IPS-18c (cell line): ENCODE measurements around the gene GPR87.

Experiments
- H3K4me3 ChIP-seq: 2 replicates; pipeline ENCODE4 v1.7.0; 2013; ENCODE audit warnings: low read depth, mild to moderate bottlenecking, low read length, moderate library complexity; ENCODE audit not compliant: insufficient read depth
- H3K9me3 ChIP-seq: one replicate; pipeline ENCODE4 v1.6.1; 2013; ENCODE audit warnings: mild to moderate bottlenecking, low read length, moderate library complexity; ENCODE audit not compliant: control insufficient read depth, insufficient read depth

Gene GPR87

DNA sequence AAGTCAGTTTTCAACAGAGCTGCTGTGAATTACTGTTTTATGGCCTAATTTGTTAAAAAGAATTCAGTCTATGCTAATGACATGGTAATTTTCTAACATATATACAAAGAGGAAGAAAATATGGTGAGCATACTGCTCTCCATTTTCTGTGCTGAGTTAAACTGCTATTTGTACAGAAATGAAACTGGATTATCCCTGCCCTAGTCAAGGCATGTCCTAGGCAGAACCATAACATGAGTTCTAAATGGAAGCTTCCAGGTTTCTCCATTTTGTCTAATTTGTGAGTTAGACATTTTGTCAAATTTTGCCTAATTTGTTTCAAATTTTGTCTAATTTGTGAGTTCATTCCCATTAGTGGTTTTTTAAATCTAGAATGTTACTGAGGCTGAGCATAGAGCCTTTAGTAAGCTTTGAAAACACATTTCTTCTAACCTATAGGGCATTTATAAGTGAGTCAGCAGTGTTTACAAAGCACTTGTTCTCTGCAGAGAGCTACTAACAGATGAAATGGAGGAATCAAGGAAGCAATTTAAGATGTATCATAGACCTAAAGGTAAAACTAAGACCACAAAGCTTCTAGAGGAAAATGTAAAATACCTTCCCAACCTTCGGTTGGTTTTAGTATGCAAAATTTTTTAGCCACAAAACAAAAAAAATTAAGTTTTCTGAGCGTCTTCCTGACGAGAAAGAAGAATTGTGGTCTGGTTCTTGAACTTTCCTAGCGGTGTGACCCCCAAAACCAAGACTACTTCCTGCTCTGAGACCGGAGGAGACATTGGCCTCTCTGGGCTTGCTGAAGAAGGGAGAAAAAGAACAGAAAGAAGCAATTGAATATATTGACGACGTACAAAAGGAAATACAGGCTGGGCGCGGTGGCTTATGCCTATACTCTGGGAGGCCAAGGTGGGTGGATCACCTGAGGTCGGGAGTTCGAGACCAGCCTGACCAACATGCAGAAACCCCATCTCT is 48.1 kb downstream of the GPR87 start:
- no peak overlapping the region for H3K4me3 ChIP-seq
- no peaks in the 10 kb centered on the region for H3K9me3 ChIP-seq

DNA sequence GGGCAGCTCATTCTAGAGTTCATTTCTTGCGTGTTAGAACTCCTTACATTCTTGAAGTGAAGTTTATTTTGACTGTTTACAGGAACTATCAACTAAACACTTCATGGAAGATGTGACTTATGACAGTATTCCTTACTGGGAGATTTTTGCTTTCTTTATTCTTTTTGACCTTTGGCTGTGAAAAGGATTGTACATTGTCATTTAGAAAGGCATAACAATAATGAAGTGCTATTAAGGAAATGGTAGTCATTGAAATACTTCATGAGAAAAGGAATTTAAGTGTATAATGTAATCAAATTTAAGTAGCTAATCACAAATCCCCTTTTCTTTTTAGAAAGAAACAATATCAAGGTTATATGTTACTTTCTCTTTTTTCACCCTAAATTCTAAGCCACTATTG is 49.6 kb downstream of the GPR87 start:
- Histone ChIP-seq H3K9me3 (no peaks in the 10 kb centered on the region), H3K4me3 (no peak overlapping the region)

GRCh38 chr3:151265866-151266265 is 50.8 kb downstream of the GPR87 start:
- Histone ChIP-seq H3K4me3 (no peak overlapping the region), H3K9me3 (no peaks in the 10 kb centered on the region)

GRCh38 chr3:151265166-151265565 is 51.5 kb downstream of the GPR87 start:
- no peak overlapping the region for H3K4me3 ChIP-seq

DNA sequence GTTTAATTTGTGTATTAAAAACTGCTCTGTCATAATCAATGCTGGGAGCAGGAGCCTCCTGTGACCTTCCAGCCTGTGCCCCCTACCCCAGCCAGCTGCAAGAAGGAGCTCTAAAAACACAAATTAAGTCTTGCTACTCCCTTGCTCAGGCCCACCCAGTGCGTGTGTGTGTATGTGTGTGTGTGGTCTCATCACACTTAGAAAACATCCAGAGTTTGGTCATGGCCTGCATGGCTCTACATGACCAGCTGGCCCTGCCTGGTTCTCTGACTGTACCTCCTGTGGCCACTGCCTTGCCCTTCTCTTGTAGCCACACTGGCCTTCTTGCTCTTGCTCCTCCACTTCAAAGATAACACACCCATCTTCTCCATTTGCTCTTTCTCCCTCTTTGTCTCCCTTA is 52.0 kb downstream of the GPR87 start:
- no peak overlapping the region for H3K4me3 ChIP-seq
- H3K9me3 ChIP-seq = no peaks in the 10 kb centered on the region

More at GRCh38 chr3:151265166-151265565, 51.5 kb downstream of the GPR87 start:
- no peaks in the 10 kb centered on the region for H3K9me3 ChIP-seq

DNA sequence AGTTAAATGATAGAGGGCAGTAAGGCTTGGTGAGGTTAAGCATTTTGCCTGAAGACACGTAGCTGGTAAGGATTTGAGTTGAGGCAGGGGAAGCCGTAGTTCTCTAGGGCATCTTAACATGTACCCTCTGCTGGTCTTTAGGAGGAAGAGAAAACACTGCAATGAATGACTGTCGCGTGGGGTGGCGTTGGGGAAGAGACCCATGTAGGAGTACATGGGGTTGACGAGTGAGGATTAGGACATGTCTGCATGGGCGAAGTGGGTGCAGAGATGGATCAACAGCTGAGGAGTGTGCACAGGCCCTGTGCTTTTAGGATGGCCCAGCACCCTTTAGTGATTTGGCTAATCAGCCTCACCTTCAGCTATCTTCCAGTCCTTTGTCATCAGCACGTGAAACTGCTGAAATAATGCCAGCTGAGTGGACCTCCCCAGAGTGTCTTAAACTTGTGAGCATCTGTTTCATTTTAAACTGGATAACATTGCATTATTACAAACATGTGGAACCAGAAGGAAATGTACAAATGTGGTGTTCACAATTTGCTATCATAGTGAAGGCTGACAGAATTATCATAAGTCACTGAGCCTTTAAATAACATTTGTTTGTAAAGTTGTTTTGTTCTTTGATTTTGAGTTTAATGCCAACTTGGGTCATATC is 53.6 kb downstream of the GPR87 start:
- H3K9me3 ChIP-seq = no peaks in the 10 kb centered on the region
- H3K4me3 ChIP-seq = no peak overlapping the region

DNA sequence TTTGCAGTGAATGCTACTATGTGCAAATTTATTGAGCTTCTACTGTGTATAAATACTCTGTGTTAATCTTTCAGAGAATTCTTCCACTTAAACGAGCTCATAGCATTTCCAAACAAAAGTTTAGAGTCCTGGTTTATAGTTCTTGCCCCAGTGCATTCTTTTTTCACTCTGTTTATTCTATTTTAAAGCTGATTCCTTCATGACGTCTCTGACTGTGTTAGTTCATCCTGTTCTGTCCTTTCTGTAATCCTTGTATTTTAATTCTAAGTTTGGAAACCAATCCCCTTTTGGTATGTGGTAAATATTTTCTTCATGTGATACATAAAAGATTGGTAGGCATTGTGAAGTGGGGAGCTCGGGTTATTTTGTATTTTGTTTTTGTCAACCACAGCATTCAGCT is 57.0 kb downstream of the GPR87 start:
- H3K4me3 ChIP-seq = no peak overlapping the region
- H3K9me3 ChIP-seq = no peaks in the 10 kb centered on the region

DNA sequence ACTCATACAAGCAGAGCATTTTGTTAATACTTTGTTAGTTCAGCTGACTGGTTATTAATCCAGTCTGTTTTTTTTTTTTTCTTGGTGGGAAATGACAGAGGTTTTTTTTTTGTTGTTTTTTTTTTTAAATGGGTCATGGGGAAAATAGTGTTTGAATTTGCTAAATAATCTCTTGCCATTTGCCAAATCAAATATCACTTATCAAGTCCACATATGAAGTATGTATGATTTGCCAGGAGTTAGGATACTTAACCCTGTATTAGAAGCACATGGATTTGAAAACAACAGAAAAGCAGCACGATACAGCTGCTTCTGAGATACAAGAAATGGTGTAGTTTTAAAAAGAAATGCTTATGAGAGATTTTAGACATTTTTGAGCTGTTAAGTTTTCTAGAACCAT is 59.9 kb downstream of the GPR87 start:
- Histone ChIP-seq H3K4me3 (no peak overlapping the region), H3K9me3 (no peaks in the 10 kb centered on the region)

DNA sequence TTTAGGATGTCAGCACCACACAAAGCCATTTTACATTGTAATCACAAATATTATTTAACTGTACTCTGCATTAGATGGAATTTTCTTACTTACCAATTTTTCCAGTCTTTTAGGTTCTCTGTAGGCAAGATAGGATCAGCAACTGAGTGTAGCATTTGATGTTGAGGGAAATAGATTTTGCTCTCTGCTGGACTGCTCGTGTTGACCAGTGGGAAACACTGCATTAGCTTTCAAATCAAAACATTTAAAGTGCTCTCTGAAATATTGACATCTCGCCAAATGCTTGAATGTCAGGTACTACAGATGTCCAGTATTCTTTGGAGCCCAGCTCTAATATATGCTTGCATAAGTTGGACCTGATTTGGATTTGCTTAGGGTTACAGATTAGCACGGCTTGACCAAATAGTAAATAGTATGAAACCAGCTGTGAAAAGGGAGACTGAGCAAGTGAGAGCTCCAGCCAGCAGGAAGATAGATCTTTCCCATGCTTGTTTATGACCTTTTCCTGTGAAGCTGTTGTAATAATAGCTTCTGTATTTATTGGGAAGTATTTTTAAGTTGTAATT is 67.8 kb downstream of the GPR87 start:
- H3K9me3 ChIP-seq = no peaks in the 10 kb centered on the region
- no peak overlapping the region for H3K4me3 ChIP-seq
